HG03457 (cell line): Measurements from ENCODE around the gene FNDC5.

Experiments
- ATAC-seq: cut with Tn5 transposase; IDR thresholded peaks from one replicate; pipeline ENCODE4 v1.9.1; 2021; ENCODE audit warnings: moderate number of reproducible peaks; ENCODE audit not compliant: unreplicated experiment

The FNDC5 gene

DNA sequence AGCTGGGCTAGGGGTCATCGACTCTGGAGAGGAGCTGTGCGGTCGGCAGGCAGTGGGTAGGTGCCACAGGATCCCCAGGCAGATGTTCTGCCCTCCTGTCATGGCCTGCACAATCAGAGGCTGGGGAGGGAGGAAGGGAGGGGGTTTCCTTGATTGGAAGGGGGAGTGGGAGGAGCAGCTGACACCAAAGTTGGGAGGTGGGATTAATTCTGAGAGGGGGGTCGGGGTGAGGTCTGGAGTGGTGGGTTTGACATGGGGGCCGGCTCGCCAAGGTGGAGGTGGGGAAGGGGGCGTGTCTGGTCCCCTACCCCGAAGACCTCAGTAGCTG, 14.9 kb upstream of the FNDC5 start:
- ATAC-seq = no peak

DNA sequence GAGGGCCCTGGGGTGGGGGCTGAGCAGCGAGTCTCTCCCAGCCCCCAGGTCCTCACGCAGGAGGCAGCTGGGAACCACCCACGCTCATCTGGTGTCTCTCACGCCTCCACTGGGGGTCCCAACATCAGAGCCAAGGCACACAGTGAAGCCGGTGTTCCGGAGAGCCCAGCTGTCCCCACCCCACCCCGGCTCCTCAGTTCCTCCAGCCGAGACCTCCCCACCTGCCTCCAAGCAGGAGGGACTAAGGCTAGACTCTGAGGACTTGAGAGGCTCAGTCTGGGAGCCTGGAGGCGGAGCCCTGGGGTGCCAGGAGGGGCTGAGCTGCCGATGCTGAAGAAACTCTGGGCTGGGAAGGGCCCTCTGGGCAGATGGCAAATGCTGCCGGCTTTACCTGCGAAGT, 14.0 kb upstream of the FNDC5 start:
- no peak for ATAC-seq

DNA sequence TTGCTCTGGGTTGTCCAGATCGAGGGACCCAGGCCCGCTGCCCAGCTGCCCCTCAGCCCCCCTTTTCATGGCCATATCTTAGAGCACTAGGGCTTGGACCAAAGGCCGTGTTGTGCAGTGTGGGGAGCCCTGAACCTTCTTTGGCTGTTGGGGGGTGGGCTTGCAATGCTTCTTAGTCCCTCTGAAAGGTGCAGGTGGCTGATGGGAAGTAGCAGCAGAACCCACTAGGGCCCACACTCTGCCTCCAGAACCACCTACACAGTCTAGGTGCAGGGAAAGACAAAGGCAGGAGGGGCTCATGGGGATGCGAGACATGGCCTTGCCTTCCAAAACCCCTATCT, 13.3 kb upstream of the FNDC5 start:
- no peak for ATAC-seq

DNA sequence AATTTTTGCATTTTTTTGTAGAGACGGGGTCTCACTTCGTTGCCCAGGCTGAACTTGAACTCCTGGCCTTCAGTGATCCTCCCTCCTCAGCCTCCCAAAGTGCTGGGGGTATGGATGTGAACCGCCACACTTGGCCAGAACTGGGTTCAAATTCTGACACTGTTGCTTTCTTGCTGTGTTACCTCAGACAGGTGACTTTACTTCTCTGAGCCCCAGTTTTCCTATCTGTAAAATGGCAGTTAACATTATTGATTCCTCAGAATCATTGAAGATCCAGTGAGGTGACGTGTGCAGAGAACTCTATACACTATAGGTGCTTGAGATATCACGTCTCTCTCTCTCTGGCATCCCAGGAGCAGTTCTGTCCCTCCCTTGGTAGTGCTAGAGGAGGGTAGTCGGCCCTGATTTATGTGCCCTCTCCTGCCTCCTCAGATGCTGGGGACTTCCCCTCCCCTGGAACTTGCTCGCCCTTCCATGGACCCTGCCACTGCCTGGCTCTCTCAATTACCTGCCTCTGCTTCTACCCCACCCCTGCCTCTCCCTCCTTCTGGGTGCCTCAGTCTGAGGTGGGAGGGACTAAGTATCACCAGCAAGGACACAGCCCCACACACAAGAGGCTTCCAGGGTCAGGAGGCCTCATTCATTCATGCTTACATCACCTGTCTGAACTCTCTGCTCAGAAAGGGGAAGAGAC, 12.8 kb upstream of the FNDC5 start:
- ATAC-seq = no peak

- no peak for ATAC-seq
Measured at GRCh38 chr1:32881871-32882850, 11.4 kb upstream of the FNDC5 start.

DNA sequence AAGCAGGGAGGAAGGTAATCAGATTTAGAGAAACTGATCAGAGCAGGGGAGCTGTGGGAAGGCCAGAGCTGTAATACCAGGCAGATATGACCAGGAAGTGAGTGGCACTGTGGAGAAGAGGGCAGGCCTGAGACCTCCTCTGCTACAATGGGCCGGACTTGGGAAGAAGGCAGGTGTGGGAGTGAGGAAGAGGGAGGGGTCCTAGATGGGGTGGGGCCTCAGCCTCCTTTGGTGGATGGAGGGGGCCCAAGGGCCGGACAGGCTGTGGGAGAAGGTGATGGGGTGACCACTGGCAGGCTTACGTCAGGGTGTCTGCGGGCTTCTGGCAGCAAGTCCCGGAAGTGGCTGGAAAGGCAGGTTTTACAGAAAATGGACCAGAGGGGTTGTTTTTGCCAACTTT, 10.6 kb upstream of the FNDC5 start:
- ATAC-seq = no peak

DNA sequence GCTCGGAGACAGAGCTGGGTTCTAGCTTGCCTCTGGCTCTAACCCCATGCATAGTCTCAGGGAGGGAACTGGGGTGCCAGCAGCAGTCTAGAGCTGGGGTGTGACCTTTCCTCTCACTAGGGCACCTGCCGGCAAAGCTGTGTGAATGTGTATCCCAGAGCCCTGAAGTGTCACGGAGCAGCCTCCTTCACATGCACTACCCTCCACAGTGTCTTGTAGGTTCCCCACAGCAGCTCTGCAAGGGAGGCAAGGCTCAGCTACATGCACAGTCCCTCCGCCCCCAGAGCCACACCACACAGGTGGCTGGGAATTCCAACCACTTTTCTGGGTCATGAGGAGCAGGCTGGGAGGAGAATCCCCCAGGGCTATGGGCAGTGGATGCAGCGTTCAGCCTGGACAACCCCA, 7.9 kb upstream of the FNDC5 start:
- ATAC-seq = no peak

DNA sequence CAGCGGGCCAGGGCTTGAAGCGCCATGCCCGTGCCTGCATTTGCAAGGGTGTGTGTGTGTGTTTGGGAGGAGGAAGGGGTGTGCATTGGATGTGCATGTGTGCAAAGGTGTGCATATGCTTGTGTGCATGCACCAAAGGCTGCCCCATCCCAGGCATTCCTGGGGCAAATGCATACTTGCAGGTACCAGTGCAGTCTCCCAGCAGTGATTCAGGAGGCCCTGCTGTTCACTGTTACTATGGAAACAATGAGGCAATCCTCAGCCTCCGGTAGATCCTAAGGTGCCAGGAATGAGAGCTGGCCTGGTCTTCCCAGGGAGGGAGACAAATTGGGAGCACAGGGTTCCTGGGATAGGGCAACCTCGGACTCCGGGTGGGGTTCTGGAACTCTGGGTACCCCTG, 7.5 kb upstream of the FNDC5 start:
- no peak for ATAC-seq

DNA sequence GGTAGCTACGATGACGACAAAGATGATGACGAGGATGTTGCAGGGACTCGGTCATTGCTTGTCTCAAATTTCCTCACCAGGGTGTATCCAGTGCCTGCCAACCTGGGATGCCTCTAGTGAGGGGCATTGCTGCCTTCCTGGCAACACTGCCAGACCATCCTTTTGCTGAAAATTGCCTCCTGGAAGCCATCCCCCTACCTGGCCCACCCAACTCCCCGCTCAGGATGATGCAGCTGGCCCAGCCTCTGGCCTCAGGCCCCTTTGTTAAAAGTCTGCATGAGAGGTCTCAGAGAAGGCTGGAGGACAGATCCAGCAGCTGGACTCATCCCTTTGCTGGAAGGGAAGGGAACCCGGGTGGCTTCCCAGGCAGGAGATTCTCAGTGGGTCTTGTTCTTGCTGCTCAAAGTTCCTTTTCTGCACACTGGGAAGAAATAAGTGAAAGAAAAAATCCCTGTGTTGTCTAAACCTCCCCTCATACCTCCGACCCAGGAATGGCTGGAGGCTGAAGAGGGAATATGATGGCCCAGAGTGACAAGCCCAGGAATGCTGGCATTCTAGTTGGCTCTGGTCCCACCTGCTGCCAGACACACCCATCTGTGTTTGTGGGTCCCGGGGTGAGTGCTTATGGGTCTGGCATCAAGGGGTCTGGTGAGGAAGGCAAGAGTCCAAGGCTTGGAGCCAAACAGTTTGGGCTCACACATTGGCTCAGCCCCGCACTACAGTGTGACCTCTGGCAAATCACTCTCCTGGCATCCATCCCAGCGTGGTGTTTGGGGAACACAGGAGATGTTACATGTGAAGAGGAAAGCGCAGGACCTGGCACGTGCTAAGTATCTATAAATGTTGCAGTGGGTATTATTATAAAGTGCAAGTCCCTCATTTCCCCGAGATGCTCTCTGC, 6.7 kb upstream of the FNDC5 start:
- ATAC-seq = no peak

GRCh38 chr1:32876341-32877210, 5.9 kb upstream of the FNDC5 start:
- no peak for ATAC-seq

GRCh38 chr1:32874860-32875752, 4.4 kb upstream of the FNDC5 start:
- ATAC-seq = no peak

DNA sequence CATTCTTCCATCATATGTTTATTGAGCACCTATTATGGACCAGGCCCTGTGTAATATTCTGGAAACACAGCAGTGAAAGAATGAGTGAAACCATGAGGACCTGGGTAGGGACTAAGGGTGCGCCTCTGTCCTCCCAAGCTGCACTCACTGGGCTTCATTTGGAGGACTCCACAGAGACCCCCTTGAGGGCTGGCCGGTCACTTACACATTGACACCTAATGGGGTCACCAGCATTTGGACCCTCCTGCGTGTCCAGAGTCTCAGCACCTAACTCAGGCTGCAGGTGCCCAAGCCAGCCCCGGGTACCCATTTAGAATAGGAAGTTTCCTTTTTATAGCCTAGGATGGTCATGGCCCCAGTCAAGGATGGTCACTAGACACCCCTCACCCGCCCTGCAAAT, 2.8 kb upstream of the FNDC5 start:
- no peak for ATAC-seq

DNA sequence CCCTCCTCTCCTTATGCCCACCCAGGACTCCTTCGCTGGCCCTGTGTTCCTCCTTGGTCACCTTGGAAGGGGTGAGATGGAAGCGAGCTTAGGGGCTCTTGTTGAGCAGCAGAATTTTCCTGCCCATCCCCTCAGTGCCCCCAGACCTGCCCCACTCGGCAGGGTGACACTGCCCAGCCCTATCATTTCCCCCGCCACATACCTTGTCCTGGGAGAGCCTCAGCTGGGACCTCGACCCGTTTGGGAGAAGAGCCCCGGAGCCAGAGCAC, 1.4 kb upstream of the FNDC5 start:
- ATAC-seq = no peak

DNA sequence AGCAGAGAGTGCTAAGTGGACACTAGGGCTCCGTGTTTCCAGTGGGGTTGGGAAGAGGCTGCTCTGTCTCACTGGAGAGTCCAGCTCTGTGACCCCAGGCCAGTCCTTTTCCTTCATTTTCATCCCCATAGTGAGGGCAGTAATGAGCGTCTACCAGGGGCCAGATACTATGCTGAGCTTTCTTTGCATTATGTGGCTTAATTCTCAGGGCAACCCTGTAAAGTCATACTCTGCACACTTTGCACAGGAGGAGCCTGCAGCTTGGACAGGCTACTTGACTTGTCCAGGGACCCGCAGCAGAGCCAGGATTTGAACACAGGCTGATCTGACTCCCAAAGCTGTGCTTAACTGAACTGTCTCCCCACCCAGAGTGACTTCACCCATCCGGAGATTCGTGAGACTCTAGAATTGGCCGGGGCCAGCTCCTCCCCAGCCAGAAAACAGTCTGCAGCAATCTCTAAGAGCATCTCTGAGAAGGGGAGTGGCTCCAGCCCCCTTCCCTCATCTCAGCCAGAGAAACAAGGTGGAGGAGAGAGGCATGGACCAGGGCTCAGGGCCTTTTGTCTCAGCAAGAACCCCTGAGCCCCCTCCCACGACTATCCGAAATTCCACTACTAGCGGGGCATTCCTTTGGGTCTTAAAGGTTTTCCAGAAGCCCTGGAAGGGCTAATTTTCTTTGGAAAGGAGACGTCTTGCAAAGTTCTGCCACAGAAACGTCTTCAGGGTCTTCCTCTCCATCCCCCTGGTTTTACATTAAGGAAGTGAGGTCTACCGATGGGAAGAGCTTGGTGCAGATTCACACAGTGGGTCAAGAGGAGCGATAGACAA, 866 bp upstream of the FNDC5 start:
- ATAC-seq = no peak

DNA sequence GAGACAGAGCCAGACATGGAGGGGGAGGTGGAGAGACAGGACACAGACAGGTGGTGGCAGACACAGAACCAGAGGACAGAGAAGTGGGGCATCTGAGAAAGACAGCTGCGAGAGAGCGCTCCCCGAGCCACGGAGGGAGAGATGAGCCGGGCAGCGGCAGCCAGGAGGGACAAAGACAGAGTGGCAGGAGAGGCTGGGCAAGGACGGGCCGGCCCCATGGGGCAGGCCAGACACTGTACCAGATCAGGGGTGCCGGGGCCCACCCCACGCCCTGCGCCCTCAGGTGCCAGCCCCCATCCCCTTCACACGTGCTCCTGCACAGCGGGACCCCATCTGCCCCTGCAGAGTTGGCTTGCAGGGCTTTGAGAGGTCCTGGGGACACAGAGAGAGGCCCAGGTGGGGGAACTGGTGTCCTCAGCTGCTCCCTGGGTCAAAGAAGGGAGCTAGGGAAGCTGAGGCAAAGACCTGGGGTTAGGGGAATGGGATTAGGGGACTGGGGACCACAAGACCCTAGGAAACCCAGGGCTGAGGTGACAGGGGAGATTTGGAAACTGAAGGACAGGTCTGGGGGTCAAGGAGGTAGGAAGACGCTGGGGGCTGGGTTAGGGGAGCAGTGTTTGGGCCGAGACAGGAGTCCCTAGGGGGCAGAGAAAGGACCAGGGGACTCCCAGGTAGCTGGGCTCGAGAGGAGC, 643 bp downstream of the FNDC5 start:
- ATAC-seq = no peak

- ATAC-seq = no peak
Measured at GRCh38 chr1:32868806-32869455, 1.8 kb downstream of the FNDC5 start.

- no peak for ATAC-seq
Measured at GRCh38 chr1:32868085-32868484, 2.6 kb downstream of the FNDC5 start.

DNA sequence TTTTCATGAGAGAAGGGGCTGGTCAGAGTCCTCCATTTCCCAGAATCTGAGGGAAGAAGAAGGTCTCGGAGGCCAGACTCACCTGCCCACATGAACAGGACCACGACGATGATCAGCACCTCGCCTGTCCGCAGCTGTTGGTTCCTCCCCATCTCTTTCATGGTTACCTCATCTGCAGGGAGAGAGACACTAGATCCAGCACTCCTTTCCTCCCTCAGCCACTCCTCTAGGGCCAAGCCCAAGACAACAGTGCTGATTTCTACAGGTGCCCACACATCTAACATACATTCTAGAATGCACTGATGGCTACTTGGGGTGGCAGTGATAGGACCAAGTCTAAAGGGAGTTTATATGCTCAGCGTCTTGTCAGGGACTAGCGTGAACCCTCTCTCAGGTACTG, 3.0 kb downstream of the FNDC5 start:
- no peak for ATAC-seq
